ENCODE measurements around the gene BPIFB1.

- TF ChIP-seq, protein P1, sequence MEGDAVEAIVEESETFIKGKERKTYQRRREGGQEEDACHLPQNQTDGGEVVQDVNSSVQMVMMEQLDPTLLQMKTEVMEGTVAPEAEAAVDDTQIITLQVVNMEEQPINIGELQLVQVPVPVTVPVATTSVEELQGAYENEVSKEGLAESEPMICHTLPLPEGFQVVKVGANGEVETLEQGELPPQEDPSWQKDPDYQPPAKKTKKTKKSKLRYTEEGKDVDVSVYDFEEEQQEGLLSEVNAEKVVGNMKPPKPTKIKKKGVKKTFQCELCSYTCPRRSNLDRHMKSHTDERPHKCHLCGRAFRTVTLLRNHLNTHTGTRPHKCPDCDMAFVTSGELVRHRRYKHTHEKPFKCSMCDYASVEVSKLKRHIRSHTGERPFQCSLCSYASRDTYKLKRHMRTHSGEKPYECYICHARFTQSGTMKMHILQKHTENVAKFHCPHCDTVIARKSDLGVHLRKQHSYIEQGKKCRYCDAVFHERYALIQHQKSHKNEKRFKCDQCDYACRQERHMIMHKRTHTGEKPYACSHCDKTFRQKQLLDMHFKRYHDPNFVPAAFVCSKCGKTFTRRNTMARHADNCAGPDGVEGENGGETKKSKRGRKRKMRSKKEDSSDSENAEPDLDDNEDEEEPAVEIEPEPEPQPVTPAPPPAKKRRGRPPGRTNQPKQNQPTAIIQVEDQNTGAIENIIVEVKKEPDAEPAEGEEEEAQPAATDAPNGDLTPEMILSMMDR (IDR thresholded peaks at IDR 0.05; ENCODE audit: low read depth, low read length) = no peak
- no peak for TF ChIP-seq EZH2phosphoT487 (IDR thresholded peaks at IDR 0.05; ENCODE audit: low read depth)
These were observed 56.6 kb downstream of the BPIFB1 start for GRCh38 chr20:33339515-33340058.

Measured in OCI-LY3 (cell line).